HG03354 (cell line): ENCODE results near the gene ACTR3C.
"Not testable (repeated sequence)": the region's sequence is repeated elsewhere in the genome, so short reads cannot be mapped to it uniquely, and the experiment has no call there.

Experiments
- ATAC-seq: cut with Tn5 transposase; IDR thresholded peaks from one replicate; pipeline ENCODE4 v1.9.1; 2021; ENCODE audit warnings: mild to moderate bottlenecking; ENCODE audit not compliant: unreplicated experiment, poor library complexity, severe bottlenecking

The ACTR3C gene

GRCh38 chr7:150225444-150225843 is 97.9 kb downstream of the ACTR3C start:
- not testable (repeated sequence) for ATAC-seq

- not testable (repeated sequence) for ATAC-seq
Observed at GRCh38 chr7:150222083-150222972, 101.0 kb downstream of the ACTR3C start.

- not testable (repeated sequence) for ATAC-seq
Observed at GRCh38 chr7:150220673-150221181, 102.6 kb downstream of the ACTR3C start.

GRCh38 chr7:150219941-150220658 is 103.2 kb downstream of the ACTR3C start:
- ATAC-seq, result not testable (repeated sequence)

- ATAC-seq, result not testable (repeated sequence)
Observed at GRCh38 chr7:150206848-150207247, 116.5 kb downstream of the ACTR3C start.

DNA sequence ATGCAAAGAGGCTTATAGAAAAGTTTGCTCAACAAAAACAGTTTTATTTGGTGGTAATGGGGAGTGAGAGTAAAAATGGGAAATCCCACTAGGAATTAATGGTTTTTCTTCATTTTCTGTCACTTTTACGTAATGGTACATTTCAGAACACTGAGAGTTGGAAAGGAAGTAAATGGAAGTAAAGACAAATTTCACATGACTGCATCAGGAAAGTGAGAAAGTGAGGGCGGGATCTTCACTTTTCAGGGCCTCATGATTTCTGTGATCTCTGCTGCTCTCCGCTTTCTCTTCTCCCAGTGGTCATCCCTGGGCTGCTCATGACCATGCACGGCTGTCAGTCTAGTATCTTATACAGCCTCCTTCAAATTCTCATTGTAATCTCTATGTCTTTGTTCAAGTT is 117.5 kb downstream of the ACTR3C start:
- not testable (repeated sequence) for ATAC-seq

DNA sequence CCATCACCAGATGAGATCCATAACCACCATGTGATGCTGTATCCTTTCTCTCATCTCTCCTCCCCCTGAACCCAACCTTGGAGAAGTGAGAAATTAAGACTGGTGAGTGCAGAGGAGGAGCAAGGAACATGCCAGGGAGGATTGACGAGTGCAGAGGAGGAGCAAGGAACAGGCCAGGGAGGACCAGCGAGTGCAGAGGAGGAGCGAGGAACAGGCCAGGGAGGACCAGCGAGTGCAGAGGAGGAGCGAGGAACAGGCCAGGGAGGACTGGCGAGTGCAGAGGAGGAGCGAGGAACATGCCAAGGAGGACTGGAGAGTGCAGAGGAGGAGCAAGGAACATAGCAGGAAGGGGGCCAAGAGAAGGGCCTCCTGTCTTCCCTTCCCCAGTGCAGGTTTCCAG is 118.8 kb downstream of the ACTR3C start:
- not testable (repeated sequence) for ATAC-seq

- ATAC-seq, result not testable (repeated sequence)
Observed at GRCh38 chr7:150202894-150203293, 120.5 kb downstream of the ACTR3C start.
